Neuronal stem cell (in vitro differentiated cells): ENCODE data around the gene PPY.
A peak's percentile ranks its signal among the peaks of the same experiment; 100 is the strongest.
"Not testable (repeated sequence)": the region's sequence is repeated elsewhere in the genome, so short reads cannot be mapped to it uniquely, and the experiment has no call there.

ENCODE experiments used
- DNase-seq: peaks from one replicate; pipeline ENCODE4 v3.0.0-alpha.2; 2013; ENCODE audit warnings: low spot score
- H2AFZ ChIP-seq: one replicate; pipeline ENCODE4 v1.6.1; 2013; ENCODE audit warnings: mild to moderate bottlenecking, low read length, inconsistent platforms
- H2AK5ac ChIP-seq: 2 replicates; pipeline ENCODE4 v1.6.1; 2013; ENCODE audit warnings: low read depth, mild to moderate bottlenecking, inconsistent platforms, low read length, moderate library complexity, mixed read lengths
- H2BK120ac ChIP-seq: 2 replicates; pipeline ENCODE4 v1.6.1; 2013; ENCODE audit warnings: low read depth, mild to moderate bottlenecking, inconsistent platforms, low read length, moderate library complexity, mixed read lengths
- H2BK12ac ChIP-seq: one replicate; pipeline ENCODE4 v1.6.1; 2013; ENCODE audit warnings: low read length, inconsistent platforms
- H2BK15ac ChIP-seq: 2 replicates; pipeline ENCODE4 v1.6.1; 2013; ENCODE audit warnings: mild to moderate bottlenecking, low read length, inconsistent platforms, mixed read lengths
- H2BK5ac ChIP-seq: one replicate; pipeline ENCODE4 v1.6.1; 2013; ENCODE audit warnings: inconsistent platforms, mild to moderate bottlenecking, low read length, moderate library complexity
- H3K14ac ChIP-seq: one replicate; pipeline ENCODE4 v1.6.1; 2013; ENCODE audit warnings: low read length, inconsistent platforms
- H3K18ac ChIP-seq: 2 replicates; pipeline ENCODE4 v1.6.1; 2013; ENCODE audit warnings: low read length, inconsistent platforms
- H3K23ac ChIP-seq: 2 replicates; pipeline ENCODE4 v1.6.1; 2013; ENCODE audit warnings: low read depth, mild to moderate bottlenecking, mixed read lengths, low read length, inconsistent platforms; ENCODE audit not compliant: poor library complexity
- H3K27ac ChIP-seq: replicated peaks from 3 replicates; pipeline ENCODE4 v1.5.1; 2013; ENCODE audit warnings: low read length, inconsistent platforms
- H3K27me3 ChIP-seq, 3 experiments: 2 replicates each; pipeline ENCODE4 v1.6.1; 2013; ENCODE audit warnings: low read length in 3 of 3, mild to moderate bottlenecking in 2 of 3, inconsistent platforms in 1 of 3, low read depth in 1 of 3, mixed read lengths in 1 of 3, moderate library complexity in 1 of 3; ENCODE audit not compliant: control insufficient read depth in 3 of 3, insufficient read depth in 3 of 3
- H3K36me3 ChIP-seq, 2 donors: replicated peaks in 1 of 2; 2 replicates each; pipeline ENCODE4 v1.6.1; 2013; ENCODE audit warnings: low read length in 2 of 2; ENCODE audit not compliant: control insufficient read depth in 2 of 2, insufficient read depth in 2 of 2
- H3K4ac ChIP-seq: 2 replicates; pipeline ENCODE4 v1.6.1; 2013; ENCODE audit warnings: inconsistent platforms, mild to moderate bottlenecking, low read length, moderate library complexity
- H3K4me1 ChIP-seq, 2 donors: 1 replicate in 1 of 2; 2 replicates in 1 of 2; pipeline ENCODE4 v1.6.1; 2013; ENCODE audit warnings: low read length in 2 of 2, low read depth in 1 of 2; ENCODE audit not compliant: control insufficient read depth in 2 of 2, insufficient read depth in 1 of 2
- H3K4me2 ChIP-seq: one replicate; pipeline ENCODE4 v1.6.1; 2013; ENCODE audit warnings: mild to moderate bottlenecking, low read length, inconsistent platforms; ENCODE audit not compliant: insufficient read depth, poor library complexity, severe bottlenecking
- H3K4me3 ChIP-seq, 2 donors: 2 replicates each; pipeline ENCODE4 v1.5.1; 2013; ENCODE audit warnings: low read length in 2 of 2, mild to moderate bottlenecking in 2 of 2, inconsistent platforms in 1 of 2, moderate library complexity in 1 of 2
- H3K79me1 ChIP-seq: one replicate; pipeline ENCODE4 v1.6.1; 2013; ENCODE audit warnings: low read depth, mild to moderate bottlenecking, inconsistent platforms, low read length, moderate library complexity
- H3K9ac ChIP-seq: one replicate; pipeline ENCODE4 v1.6.1; 2013; ENCODE audit warnings: mild to moderate bottlenecking, low read depth, low read length, inconsistent platforms; ENCODE audit not compliant: poor library complexity
- H3K9me3 ChIP-seq, 2 donors: replicated peaks in 1 of 2; 2 replicates each; pipeline versions ENCODE3 to v1.6.1; 2013; ENCODE audit warnings: low read length in 2 of 2, mild to moderate bottlenecking in 2 of 2, inconsistent platforms in 1 of 2, low read depth in 1 of 2, mixed read lengths in 1 of 2, moderate library complexity in 1 of 2; ENCODE audit not compliant: control insufficient read depth in 2 of 2, insufficient read depth in 1 of 2
- H4K8ac ChIP-seq: one replicate; pipeline ENCODE4 v1.6.1; 2013; ENCODE audit warnings: low read depth, mild to moderate bottlenecking, inconsistent platforms, low read length, moderate library complexity
- H4K91ac ChIP-seq: one replicate; pipeline ENCODE4 v1.6.1; 2013; ENCODE audit warnings: low read length, low read depth, mild to moderate bottlenecking, inconsistent platforms; ENCODE audit not compliant: poor library complexity
- WGBS, 2 donors: extraction: QIAGEN DNeasy Blood & Tissue Kit; methylation state at CpG; one replicate each; pipeline ENCODE4 v1.1.7; 2013; ENCODE audit warnings: missing lambda C conversion rate in 2 of 2, mixed read lengths in 1 of 2; ENCODE audit not compliant: insufficient read length in 2 of 2, insufficient replicate concordance in 1 of 2; ENCODE audit errors: extremely low coverage in 2 of 2; 5-methylcytosine and 5-hydroxymethylcytosine counted together

The PPY gene

DNA sequence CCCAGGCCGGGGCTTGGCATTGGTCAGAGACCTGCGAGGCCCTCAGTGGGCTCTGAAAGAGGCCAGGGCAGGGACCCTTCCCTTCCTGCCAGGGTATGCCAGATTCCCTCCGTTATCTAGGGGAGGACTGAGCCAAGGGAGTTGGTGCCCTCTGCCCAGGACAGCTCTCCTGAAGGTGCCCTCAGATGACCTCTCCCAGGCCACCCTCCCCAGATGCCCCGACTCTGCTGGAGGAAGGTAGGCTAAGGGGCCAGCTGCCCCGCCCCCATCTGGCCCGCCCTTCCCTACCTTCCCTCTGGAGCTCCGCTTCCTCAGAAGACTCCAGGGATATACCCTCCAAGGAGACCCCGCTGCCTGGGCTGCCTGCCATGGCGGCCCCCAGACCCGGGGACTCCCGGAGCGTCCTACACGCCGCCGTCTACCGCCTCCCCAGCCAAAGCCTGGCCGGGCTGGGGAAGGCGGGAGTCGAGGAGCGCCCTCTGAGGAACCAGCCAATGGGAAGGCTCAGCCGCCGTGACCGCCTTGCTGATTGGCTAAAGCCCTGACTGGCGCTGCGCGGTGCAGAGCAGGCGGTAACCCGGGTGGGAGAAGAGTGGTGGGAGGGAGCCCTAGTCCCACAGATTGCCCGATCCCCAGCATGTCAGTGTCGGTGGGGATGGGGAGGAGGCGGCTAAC is 42.0 kb downstream of the PPY start:
- H3K9ac ChIP-seq, result peak overlapping the region; percentile 82
- H3K18ac ChIP-seq, result peak overlapping the region; percentile 92
- H2AK5ac ChIP-seq, result peak overlapping the region; percentile 5
- H2BK12ac ChIP-seq, result no peak overlapping the region
- no peak overlapping the region for H2BK15ac ChIP-seq
- peaks cover 15 to 32% of the 10 kb centered on the region in 2 donors for H3K4me1 ChIP-seq
- peaks cover 3% of the 10 kb centered on the region for H3K79me1 ChIP-seq
- H2BK120ac ChIP-seq, result no peak overlapping the region
- no peaks in the 10 kb centered on the region for H3K9me3 ChIP-seq
- H4K8ac ChIP-seq, result no peak overlapping the region
- H3K4me3 ChIP-seq, result peak overlapping the region; percentile 51 to 76
- peaks cover 0 to 14% of the 10 kb centered on the region in 2 donors for H3K36me3 ChIP-seq
- no CpG with 5 or more reads among the region's 31 CpGs for WGBS, 2 donors
- DNase-seq, result peak; percentile 89
- no peak overlapping the region for H3K27ac ChIP-seq
- no peak overlapping the region for H3K4ac ChIP-seq
- peak overlapping the region; percentile 94 for H2AFZ ChIP-seq
- H2BK5ac ChIP-seq, result peak overlapping the region; percentile 13
- peaks cover 0 to 30% (median 0%) of the 10 kb centered on the region in 3 experiments for H3K27me3 ChIP-seq
- peak overlapping the region; percentile 83 for H3K14ac ChIP-seq
- no peak overlapping the region for H3K23ac ChIP-seq
- no peak overlapping the region for H4K91ac ChIP-seq
- peak overlapping the region; percentile 71 for H3K4me2 ChIP-seq

DNA sequence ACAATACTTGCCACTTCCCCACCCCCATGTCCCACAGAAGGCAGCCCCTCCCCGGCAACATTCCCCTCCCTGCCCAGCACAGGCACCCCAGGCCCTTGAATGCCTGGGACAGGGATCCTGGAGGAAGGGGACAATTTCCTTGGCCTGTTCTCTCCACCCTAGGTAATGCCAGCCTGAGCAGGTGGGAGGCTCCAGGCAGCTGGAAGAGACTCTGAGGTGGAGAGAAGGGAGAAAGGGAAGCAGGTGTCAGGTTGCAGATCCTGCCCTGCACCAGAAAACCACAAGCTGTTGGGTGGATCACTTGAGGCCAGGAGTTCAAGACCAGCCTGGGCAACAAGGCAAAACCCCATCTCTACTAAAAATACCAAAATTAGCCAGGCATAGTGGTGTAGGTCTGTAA is 43.8 kb downstream of the PPY start:
- H3K4ac ChIP-seq, result no peak overlapping the region
- DNase-seq, result no peak
- H3K9me3 ChIP-seq, result no peaks in the 10 kb centered on the region
- H3K9ac ChIP-seq, result no peak overlapping the region
- H3K23ac ChIP-seq, result no peak overlapping the region
- H3K14ac ChIP-seq, result no peak overlapping the region
- no peak overlapping the region for H2AFZ ChIP-seq
- peaks cover 3% of the 10 kb centered on the region for H3K79me1 ChIP-seq
- no peak overlapping the region for H2BK5ac ChIP-seq
- H3K18ac ChIP-seq, result no peak overlapping the region
- H2AK5ac ChIP-seq, result no peak overlapping the region
- H3K4me2 ChIP-seq, result no peak overlapping the region
- H3K4me3 ChIP-seq, result no peak overlapping the region
- WGBS, 2 donors, result no CpG with 5 or more reads among the region's 1 CpG
- H3K4me1 ChIP-seq, result peaks cover 14 to 27% of the 10 kb centered on the region in 2 donors
- no peak overlapping the region for H2BK120ac ChIP-seq
- no peak overlapping the region for H2BK12ac ChIP-seq
- peaks cover 0 to 14% of the 10 kb centered on the region in 2 donors for H3K36me3 ChIP-seq
- no peak overlapping the region for H2BK15ac ChIP-seq
- peaks cover 0 to 13% (median 0%) of the 10 kb centered on the region in 3 experiments for H3K27me3 ChIP-seq
- no peak overlapping the region for H4K8ac ChIP-seq
- no peak overlapping the region for H3K27ac ChIP-seq
- H4K91ac ChIP-seq, result no peak overlapping the region

DNA sequence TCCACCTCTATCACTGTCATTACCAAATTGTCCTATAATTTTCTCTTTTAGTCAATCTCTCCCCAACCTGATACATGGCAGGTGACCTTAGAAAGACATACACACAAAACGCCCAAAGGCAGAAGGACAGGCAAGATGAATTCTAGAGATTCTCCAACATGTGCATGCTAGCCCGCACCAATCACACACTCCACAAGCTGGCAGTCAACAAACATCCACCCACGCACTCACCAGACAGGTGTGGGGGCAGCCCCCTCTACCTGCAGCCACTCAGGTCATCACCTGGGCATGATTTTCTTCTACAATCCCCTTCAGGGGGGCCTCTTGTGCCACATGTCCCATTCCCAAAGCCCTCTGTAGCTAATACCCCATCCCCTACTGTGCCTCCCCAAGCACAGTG is 44.4 kb downstream of the PPY start:
- Histone ChIP-seq H3K14ac (no peak overlapping the region), H3K23ac (no peak overlapping the region), H3K4ac (no peak overlapping the region), H2AFZ (no peak overlapping the region), H4K91ac (no peak overlapping the region), H3K36me3 (peaks cover 0 to 14% of the 10 kb centered on the region in 2 donors), H3K18ac (no peak overlapping the region), H3K4me3 (no peak overlapping the region), H3K4me1 (peaks cover 14 to 27% of the 10 kb centered on the region in 2 donors), H2BK5ac (no peak overlapping the region), H3K9me3 (no peaks in the 10 kb centered on the region), H3K9ac (no peak overlapping the region), H3K27me3 (peaks cover 0 to 13% (median 0%) of the 10 kb centered on the region in 3 experiments), H2BK12ac (no peak overlapping the region), H3K79me1 (peaks cover 3% of the 10 kb centered on the region), H3K27ac (no peak overlapping the region), H2BK15ac (no peak overlapping the region), H3K4me2 (no peak overlapping the region), H4K8ac (no peak overlapping the region), H2BK120ac (no peak overlapping the region), H2AK5ac (no peak overlapping the region)
- no peak for DNase-seq
- WGBS, 2 donors, result no CpG with 5 or more reads among the region's 3 CpGs

DNA sequence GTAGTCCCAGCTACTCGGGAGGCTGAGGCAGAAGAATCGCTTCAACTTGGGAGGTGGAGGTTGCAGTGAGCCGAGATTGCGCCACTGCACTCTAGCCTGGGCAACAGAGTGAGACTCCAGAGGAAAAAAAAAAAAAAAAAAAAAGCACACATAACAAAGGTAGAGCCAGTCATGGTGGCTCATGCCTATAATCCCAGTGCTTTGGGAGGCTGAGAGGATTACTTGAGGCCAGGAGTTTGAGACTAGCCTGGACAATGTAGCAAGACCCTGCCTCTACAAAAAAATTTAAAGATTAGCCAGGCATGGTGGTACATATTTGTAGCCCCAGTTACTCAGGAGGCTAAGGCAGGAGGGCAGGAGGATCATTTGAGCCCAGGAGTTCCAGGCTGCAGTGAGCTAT is 47.8 kb downstream of the PPY start:
- whole genome bisulfite sequencing, 2 donors, result no CpG with 5 or more reads among the region's 4 CpGs
- H3K4me2 ChIP-seq, result not testable (repeated sequence)

More for the DNA sequence above, 47.8 kb downstream of the PPY start:
- not testable (repeated sequence) for H4K91ac ChIP-seq, H3K14ac ChIP-seq, H3K4me1 ChIP-seq, H3K23ac ChIP-seq, H2AFZ ChIP-seq, H3K79me1 ChIP-seq, H4K8ac ChIP-seq, DNase-seq, H3K9ac ChIP-seq, H2AK5ac ChIP-seq, H3K27ac ChIP-seq, H3K27me3 ChIP-seq, H3K4me3 ChIP-seq, H2BK15ac ChIP-seq, H2BK120ac ChIP-seq, H2BK5ac ChIP-seq, H3K9me3 ChIP-seq, H3K18ac ChIP-seq, H3K4ac ChIP-seq, H2BK12ac ChIP-seq
- peaks cover 0 to 14% of the 10 kb centered on the region in 2 donors for H3K36me3 ChIP-seq
